Measurements from ENCODE around the gene PAX9.

- no peak for TF ChIP-seq EZH2 (IDR thresholded peaks at IDR 0.05; ENCODE audit: borderline replicate concordance, insufficient read depth, low read length, poor library complexity, severe bottlenecking)
- no peak for TF ChIP-seq SMC3 (conservative IDR thresholded peaks at IDR 0.05; ENCODE audit: poor library complexity)
- TF ChIP-seq EP300 (conservative IDR thresholded peaks at IDR 0.05; ENCODE audit: poor library complexity, severe bottlenecking), result no peak
These were observed 55.7 kb downstream of the PAX9 start for GRCh38 chr14:36717363-36717762.

Data from neural cell (in vitro differentiated cells).